ENCODE measurements around the gene MORC2.

MORC2 gene

DNA sequence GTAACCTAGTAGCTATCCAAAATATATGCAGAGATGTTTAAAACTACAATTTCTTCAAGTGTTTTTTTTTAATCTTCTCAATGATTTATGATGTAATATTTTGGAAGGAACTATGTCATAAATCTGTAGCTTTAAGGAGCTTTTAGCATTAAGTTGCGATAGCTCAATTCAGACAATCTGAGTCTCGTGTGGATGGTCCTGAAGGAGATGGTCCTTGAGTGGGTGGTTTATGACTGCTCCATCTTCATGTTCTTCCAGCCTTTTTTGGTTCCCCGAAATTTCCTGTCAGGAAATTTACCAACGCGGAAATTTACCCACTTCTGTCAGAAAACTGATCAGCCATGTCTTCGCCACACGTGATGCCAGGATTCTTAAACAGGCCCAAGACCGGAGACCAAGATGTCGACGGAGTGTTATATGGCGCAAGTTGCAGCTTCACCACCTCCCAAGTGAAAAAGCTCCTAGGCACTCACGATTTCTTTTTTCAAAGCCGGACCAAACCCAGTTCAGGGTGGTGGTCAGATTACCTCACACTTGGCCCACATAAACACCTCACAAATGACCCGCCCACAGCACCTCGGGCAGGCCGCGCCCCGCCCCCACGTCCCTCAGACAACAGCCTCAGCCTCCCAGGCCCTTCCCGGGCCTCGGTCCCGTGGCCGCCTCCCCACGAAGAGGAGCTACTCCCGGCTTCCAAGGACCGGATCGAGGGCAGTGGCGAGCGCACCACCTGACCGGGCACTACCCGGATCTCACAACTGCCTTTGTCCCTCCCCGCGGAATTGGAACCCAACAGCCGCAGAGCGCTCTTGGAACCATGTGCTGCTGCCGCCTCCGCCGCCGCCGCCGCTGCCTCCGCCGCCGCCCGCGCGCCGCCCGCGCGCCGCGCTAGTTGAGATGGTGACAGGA, at the start of gene MORC2:
TSS of gene MORC2 (minus strand) at position 760 of the 909 bp plus-strand sequence. CDS start 885 bp downstream, outside the sequence.
- H3K27ac ChIP-seq: peak within 1 kb of the TSS; percentile 97
- H3K9me3 ChIP-seq: no peaks in the 10 kb centered on the region
- peaks cover 34 to 35% of the 10 kb centered on the region in 2 experiments for H3K4me1 ChIP-seq (ENCODE audit: control insufficient read depth in 1 of 2, insufficient read depth in 1 of 2, low read depth in 1 of 2, low read length in 1 of 2)
- H3K27me3 ChIP-seq: no peaks in the 10 kb centered on the region
- H3K36me3 ChIP-seq: peaks cover 20% of the 10 kb centered on the region
- TF ChIP-seq, protein P1, sequence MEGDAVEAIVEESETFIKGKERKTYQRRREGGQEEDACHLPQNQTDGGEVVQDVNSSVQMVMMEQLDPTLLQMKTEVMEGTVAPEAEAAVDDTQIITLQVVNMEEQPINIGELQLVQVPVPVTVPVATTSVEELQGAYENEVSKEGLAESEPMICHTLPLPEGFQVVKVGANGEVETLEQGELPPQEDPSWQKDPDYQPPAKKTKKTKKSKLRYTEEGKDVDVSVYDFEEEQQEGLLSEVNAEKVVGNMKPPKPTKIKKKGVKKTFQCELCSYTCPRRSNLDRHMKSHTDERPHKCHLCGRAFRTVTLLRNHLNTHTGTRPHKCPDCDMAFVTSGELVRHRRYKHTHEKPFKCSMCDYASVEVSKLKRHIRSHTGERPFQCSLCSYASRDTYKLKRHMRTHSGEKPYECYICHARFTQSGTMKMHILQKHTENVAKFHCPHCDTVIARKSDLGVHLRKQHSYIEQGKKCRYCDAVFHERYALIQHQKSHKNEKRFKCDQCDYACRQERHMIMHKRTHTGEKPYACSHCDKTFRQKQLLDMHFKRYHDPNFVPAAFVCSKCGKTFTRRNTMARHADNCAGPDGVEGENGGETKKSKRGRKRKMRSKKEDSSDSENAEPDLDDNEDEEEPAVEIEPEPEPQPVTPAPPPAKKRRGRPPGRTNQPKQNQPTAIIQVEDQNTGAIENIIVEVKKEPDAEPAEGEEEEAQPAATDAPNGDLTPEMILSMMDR (IDR thresholded peaks at IDR 0.05): no peak
- H3K4me3 ChIP-seq (ENCODE audit: low read depth in 1 of 2, low read length in 1 of 2): peak within 1 kb of the TSS; percentile 68 to 80

GRCh38 chr22:31005535-31005934, 37.0 kb upstream of the MORC2 start:
- H3K4me1 ChIP-seq (ENCODE audit: control insufficient read depth in 1 of 2, insufficient read depth in 1 of 2, low read depth in 1 of 2, low read length in 1 of 2): no peaks in the 10 kb centered on the region
- no peaks in the 10 kb centered on the region for H3K9me3 ChIP-seq
- TF ChIP-seq, protein P1 (IDR thresholded peaks at IDR 0.05): no peak
- H3K27ac ChIP-seq: no peak overlapping the region
- H3K36me3 ChIP-seq: no peaks in the 10 kb centered on the region
- H3K27me3 ChIP-seq: no peaks in the 10 kb centered on the region
- no peak overlapping the region for H3K4me3 ChIP-seq (ENCODE audit: low read depth in 1 of 2, low read length in 1 of 2)

- Histone ChIP-seq H3K4me1 (ENCODE audit: control insufficient read depth in 1 of 2, insufficient read depth in 1 of 2, low read depth in 1 of 2, low read length in 1 of 2) (no peaks in the 10 kb centered on the region), H3K9me3 (no peaks in the 10 kb centered on the region), H3K27me3 (no peaks in the 10 kb centered on the region), H3K27ac (no peak overlapping the region), H3K36me3 (no peaks in the 10 kb centered on the region), H3K4me3 (ENCODE audit: low read depth in 1 of 2, low read length in 1 of 2) (no peak overlapping the region)
- TF ChIP-seq, protein P1 (IDR thresholded peaks at IDR 0.05): no peak
Observed at GRCh38 chr22:31001124-31001770, 32.7 kb upstream of the MORC2 start.

DNA sequence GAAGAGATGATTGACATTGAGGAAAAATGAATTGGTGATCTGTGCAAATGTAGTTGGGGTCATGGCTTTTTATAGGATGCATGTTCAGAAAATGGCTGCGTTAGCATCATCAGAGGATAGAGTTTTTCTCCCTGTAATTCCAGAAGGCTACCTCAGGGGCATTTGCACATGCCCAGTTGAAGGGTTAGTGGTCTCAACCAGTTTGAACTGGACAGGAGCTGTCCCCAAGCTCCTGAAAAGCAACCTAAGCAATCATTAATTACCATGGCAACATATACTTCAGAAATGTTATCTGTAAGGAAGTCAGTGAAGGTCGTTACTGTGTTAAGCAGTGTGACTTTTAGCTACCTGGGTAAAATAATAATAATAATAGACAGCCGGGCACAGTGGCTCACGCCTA, 29.8 kb upstream of the MORC2 start:
- Histone ChIP-seq H3K27ac (no peak overlapping the region), H3K27me3 (no peaks in the 10 kb centered on the region), H3K9me3 (no peaks in the 10 kb centered on the region), H3K4me1 (ENCODE audit: control insufficient read depth in 1 of 2, insufficient read depth in 1 of 2, low read depth in 1 of 2, low read length in 1 of 2) (no peaks in the 10 kb centered on the region), H3K4me3 (ENCODE audit: low read depth in 1 of 2, low read length in 1 of 2) (no peak overlapping the region), H3K36me3 (no peaks in the 10 kb centered on the region)
- TF ChIP-seq, protein P1 (IDR thresholded peaks at IDR 0.05): no peak

DNA sequence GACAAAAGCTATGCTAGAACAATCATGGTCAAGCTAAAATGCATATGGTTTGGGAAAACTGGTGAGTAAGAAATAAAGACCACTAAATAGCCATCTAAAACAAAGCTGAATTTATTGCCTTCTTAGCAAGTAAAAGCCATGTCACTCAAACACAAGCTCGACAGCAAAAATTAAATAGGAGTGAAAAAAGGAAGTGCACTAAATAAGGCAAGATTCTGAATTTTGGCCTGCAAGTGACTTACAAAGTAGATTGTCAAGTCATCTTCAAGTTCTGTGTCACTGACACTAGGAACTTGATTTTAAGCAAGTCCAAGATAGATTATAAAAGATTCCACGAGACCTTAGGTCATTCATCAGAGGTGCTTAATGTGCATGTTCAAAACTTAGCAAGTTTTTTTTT, 27.9 kb upstream of the MORC2 start:
- Histone ChIP-seq H3K4me1 (ENCODE audit: control insufficient read depth in 1 of 2, insufficient read depth in 1 of 2, low read depth in 1 of 2, low read length in 1 of 2) (no peaks in the 10 kb centered on the region), H3K4me3 (ENCODE audit: low read depth in 1 of 2, low read length in 1 of 2) (no peak overlapping the region), H3K36me3 (no peaks in the 10 kb centered on the region), H3K27me3 (no peaks in the 10 kb centered on the region), H3K27ac (no peak overlapping the region), H3K9me3 (no peaks in the 10 kb centered on the region)
- TF ChIP-seq, protein P1 (IDR thresholded peaks at IDR 0.05): no peak

Data from neutrophil (primary cell).